Brain microvascular endothelial cell (primary cell): ENCODE data around the gene XAGE1B.
"Not testable (repeated sequence)": the region's sequence is repeated elsewhere in the genome, so short reads cannot be mapped to it uniquely, and the experiment has no call there.

Experiments
- DNase-seq: peaks from one replicate; pipeline ENCODE4 v3.0.0-alpha.2; 2020
- H3K27ac ChIP-seq: fragments of 250-450 bp; sonication (Bioruptor Pico); 2 replicates; pipeline ENCODE4 v1.5.1; 2020; ENCODE audit warnings: mild to moderate bottlenecking, moderate library complexity
- H3K27me3 ChIP-seq: fragments of 250-450 bp; sonication (Bioruptor Pico); replicated peaks from 2 replicates; pipeline ENCODE4 v1.5.1; 2020; ENCODE audit warnings: mild to moderate bottlenecking
- H3K36me3 ChIP-seq: fragments of 250-450 bp; sonication (Bioruptor Pico); replicated peaks from 2 replicates; pipeline ENCODE4 v1.5.1; 2020; ENCODE audit warnings: mild to moderate bottlenecking
- H3K4me3 ChIP-seq: 2 replicates; pipeline ENCODE4 v1.5.1; 2011; ENCODE audit warnings: low read depth, mild to moderate bottlenecking, control low read depth, low read length, moderate library complexity
- CTCF ChIP-seq: IDR thresholded peaks from 2 replicates; pipeline ENCODE4 v1.5.1; 2011; ENCODE audit warnings: low read depth, mild to moderate bottlenecking, moderate library complexity, low read length, control low read depth, inconsistent platforms; ENCODE audit errors: missing control alignments
- in situ Hi-C: cut with HindIII; loops from 2 replicates; pipeline ENCODE4 v1.10.0; 2017; ENCODE audit warnings: low sequenced_read_pairs, low pct_ligation_motif_present

The XAGE1B gene

GRCh38 chrX:52542311-52542710, 25.4 kb upstream of the XAGE1B start:
- DNase-seq, result no peak
- Histone ChIP-seq H3K27me3 (no peaks in the 10 kb centered on the region), H3K27ac (no peak overlapping the region), H3K36me3 (no peaks in the 10 kb centered on the region), H3K4me3 (no peak overlapping the region)
- no peak for TF ChIP-seq CTCF
- in situ Hi-C loops, result no loop called here

- H3K36me3 ChIP-seq, H3K27me3 ChIP-seq, H3K27ac ChIP-seq, in situ Hi-C loops, DNase-seq, H3K4me3 ChIP-seq: not testable (repeated sequence)
Measured at GRCh38 chrX:52541051-52541450, 24.2 kb upstream of the XAGE1B start.

GRCh38 chrX:52516110-52516986, 515 bp downstream of the XAGE1B start:
- H3K4me3 ChIP-seq, H3K27me3 ChIP-seq, H3K27ac ChIP-seq, DNase-seq, H3K36me3 ChIP-seq, in situ Hi-C loops: not testable (repeated sequence)

GRCh38 chrX:52511126-52511525, 5.7 kb downstream of the XAGE1B start:
- DNase-seq, H3K4me3 ChIP-seq, H3K36me3 ChIP-seq: not testable (repeated sequence)

GRCh38 chrX:52509916-52510315, 6.9 kb downstream of the XAGE1B start:
- Histone ChIP-seq H3K36me3 (no peaks in the 10 kb centered on the region), H3K27ac (no peak overlapping the region), H3K27me3 (no peaks in the 10 kb centered on the region), H3K4me3 (no peak overlapping the region)
- in situ Hi-C loops, result no loop called here
- no peak for TF ChIP-seq CTCF
- no peak for DNase-seq

More at GRCh38 chrX:52511126-52511525, 5.7 kb downstream of the XAGE1B start:
- H3K27me3 ChIP-seq, in situ Hi-C loops, H3K27ac ChIP-seq: not testable (repeated sequence)

GRCh38 chrX:52507331-52507730, 9.5 kb downstream of the XAGE1B start:
- Histone ChIP-seq H3K27ac (no peak overlapping the region), H3K27me3 (no peaks in the 10 kb centered on the region), H3K36me3 (no peaks in the 10 kb centered on the region), H3K4me3 (no peak overlapping the region)
- in situ Hi-C loops, result no loop called here
- no peak for DNase-seq
- TF ChIP-seq CTCF, result no peak

- Histone ChIP-seq H3K36me3 (no peaks in the 10 kb centered on the region), H3K4me3 (no peak overlapping the region), H3K27ac (no peak overlapping the region), H3K27me3 (no peaks in the 10 kb centered on the region)
- in situ Hi-C loops, result no loop called here
- TF ChIP-seq CTCF, result no peak
- no peak for DNase-seq
Measured at GRCh38 chrX:52504551-52504950, 12.3 kb downstream of the XAGE1B start.

GRCh38 chrX:52501362-52501761, 15.5 kb downstream of the XAGE1B start:
- H3K36me3 ChIP-seq, H3K27me3 ChIP-seq, H3K4me3 ChIP-seq, DNase-seq, in situ Hi-C loops, H3K27ac ChIP-seq: not testable (repeated sequence)

GRCh38 chrX:52496419-52496772, 20.5 kb downstream of the XAGE1B start:
- H3K36me3 ChIP-seq, DNase-seq, H3K4me3 ChIP-seq, H3K27me3 ChIP-seq, H3K27ac ChIP-seq, in situ Hi-C loops: not testable (repeated sequence)

GRCh38 chrX:52495545-52496418, 21.1 kb downstream of the XAGE1B start, which contains the start of gene XAGE1A:
XAGE1A (plus strand) TSS chrX:52495808; CDS start chrX:52497362, 1,554 bp downstream.
- H3K4me3 ChIP-seq, H3K36me3 ChIP-seq, H3K27me3 ChIP-seq, in situ Hi-C loops, DNase-seq, H3K27ac ChIP-seq: not testable (repeated sequence)
